ENCODE measurements around the gene KCNH2.

- no peak for TF ChIP-seq POLR2A (IDR thresholded peaks at IDR 0.05)
- TF ChIP-seq CTCF (IDR thresholded peaks at IDR 0.05) = no peak
These were observed 16.4 kb downstream of the KCNH2 start for GRCh38 chr7:150961510-150962289.
